ENCODE measurements around the gene CPB2.

The CPB2 gene

GRCh38 chr13:46063292-46063691 is 41.5 kb downstream of the CPB2 start:
- no peak for DNase-seq
- intact Hi-C loops (cut with DNase I): no loop called here

GRCh38 chr13:46062185-46062584 is 42.6 kb downstream of the CPB2 start:
- no peak for DNase-seq
- intact Hi-C loops (cut with DNase I): no loop called here

- peak in 5 of 42 donors; percentile 14 to 55 (median 24) for DNase-seq
- intact Hi-C loops (cut with DNase I): loop anchor here (10.0 kb wide), 1 partner anchor 65 kb away; no protein-coding TSS in a partner anchor
Measured at GRCh38 chr13:46059405-46059804, 45.4 kb downstream of the CPB2 start.

GRCh38 chr13:46058268-46058667 is 46.6 kb downstream of the CPB2 start:
- intact Hi-C loops (cut with DNase I): loop anchor here (10.0 kb wide), 1 partner anchor 67 kb away; no protein-coding TSS in a partner anchor
- no peak for DNase-seq

GRCh38 chr13:46057256-46058015 is 47.4 kb downstream of the CPB2 start:
- peak in 10 of 42 donors; percentile 6 to 62 (median 26) for DNase-seq
- intact Hi-C loops (cut with DNase I): loop anchor here (10.0 kb wide), 1 partner anchor 67 kb away; no protein-coding TSS in a partner anchor

- no peak for DNase-seq
- intact Hi-C loops (cut with DNase I): loop anchor here (10.0 kb wide), 1 partner anchor 71 kb away; no protein-coding TSS in a partner anchor
Measured at GRCh38 chr13:46053162-46054012, 51.4 kb downstream of the CPB2 start.

- intact Hi-C loops (cut with DNase I): loop anchor here (10.0 kb wide), 1 partner anchor 72 kb away; no protein-coding TSS in a partner anchor
- DNase-seq: peak; percentile 93 to 99 (median 97)
Measured at GRCh38 chr13:46052319-46053161, 52.3 kb downstream of the CPB2 start, which contains the start of gene ZC3H13. ZC3H13 (minus strand) TSS chr13:46052746; CDS start chr13:46045507, 7,239 bp downstream.

- intact Hi-C loops (cut with DNase I): loop anchor here (10.0 kb wide), 1 partner anchor 73 kb away; no protein-coding TSS in a partner anchor
Measured at GRCh38 chr13:46051968-46052318, 52.9 kb downstream of the CPB2 start.

GRCh38 chr13:46050771-46051170 is 54.1 kb downstream of the CPB2 start:
- no peak for DNase-seq
- intact Hi-C loops (cut with DNase I): loop anchor here (10.0 kb wide), 1 partner anchor 74 kb away; no protein-coding TSS in a partner anchor

More at GRCh38 chr13:46051968-46052318, 52.9 kb downstream of the CPB2 start:
- no peak for DNase-seq

- no peak for DNase-seq
- intact Hi-C loops (cut with DNase I): no loop called here
Measured at GRCh38 chr13:46045424-46045823, 59.4 kb downstream of the CPB2 start.

GRCh38 chr13:46043647-46044046 is 61.2 kb downstream of the CPB2 start:
- intact Hi-C loops (cut with DNase I): no loop called here
- DNase-seq: no peak

GRCh38 chr13:46041419-46041839 is 63.4 kb downstream of the CPB2 start:
- intact Hi-C loops (cut with DNase I): no loop called here
- no peak for DNase-seq

GRCh38 chr13:46040763-46041162 is 64.1 kb downstream of the CPB2 start:
- intact Hi-C loops (cut with DNase I): no loop called here
- no peak for DNase-seq

- intact Hi-C loops (cut with DNase I): no loop called here
Measured at GRCh38 chr13:46039411-46040182, 65.2 kb downstream of the CPB2 start.

GRCh38 chr13:46038296-46038695 is 66.5 kb downstream of the CPB2 start:
- intact Hi-C loops (cut with DNase I): no loop called here
- DNase-seq: no peak

More at GRCh38 chr13:46039411-46040182, 65.2 kb downstream of the CPB2 start:
- no peak for DNase-seq

GRCh38 chr13:46035066-46035465 is 69.8 kb downstream of the CPB2 start:
- intact Hi-C loops (cut with DNase I): no loop called here
- DNase-seq: no peak

- no peak for DNase-seq
- intact Hi-C loops (cut with DNase I): no loop called here
Measured at GRCh38 chr13:46032341-46032740, 72.5 kb downstream of the CPB2 start.
